Ecto neural progenitor cell (in vitro differentiated cells): Measurements from ENCODE around the gene FTCD.
"Not testable (repeated sequence)": the region's sequence is repeated elsewhere in the genome, so short reads cannot be mapped to it uniquely, and the experiment has no call there.

ENCODE experiments used
- DNase-seq: peaks from one replicate; pipeline ENCODE4 v3.0.0-alpha.2; 2018; ENCODE audit warnings: low spot score

Gene FTCD

GRCh38 chr21:46171996-46172862 is 16.9 kb upstream of the FTCD start:
- peak; percentile 32 for DNase-seq

DNA sequence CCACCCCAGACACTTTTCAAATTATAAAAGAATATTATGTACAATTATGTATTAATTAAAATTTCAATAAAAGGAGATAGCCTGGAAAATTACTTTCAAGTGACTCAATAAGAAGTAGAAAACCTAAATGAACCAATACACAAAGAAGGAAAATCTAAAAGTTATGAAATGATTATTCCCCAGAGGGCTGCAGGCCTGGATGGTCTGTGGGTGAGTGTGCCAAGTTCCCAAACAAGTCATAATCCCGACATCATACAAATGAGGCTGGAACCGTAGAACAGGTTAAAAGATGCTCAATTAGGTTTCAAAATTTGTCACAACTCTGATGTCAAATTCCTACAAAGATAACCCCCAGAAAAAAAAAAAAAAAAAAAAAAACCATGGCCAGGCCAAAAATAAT is 16.2 kb upstream of the FTCD start:
- no peak for DNase-seq

GRCh38 chr21:46170436-46171193 is 15.2 kb upstream of the FTCD start:
- DNase-seq, result not testable (repeated sequence)

DNA sequence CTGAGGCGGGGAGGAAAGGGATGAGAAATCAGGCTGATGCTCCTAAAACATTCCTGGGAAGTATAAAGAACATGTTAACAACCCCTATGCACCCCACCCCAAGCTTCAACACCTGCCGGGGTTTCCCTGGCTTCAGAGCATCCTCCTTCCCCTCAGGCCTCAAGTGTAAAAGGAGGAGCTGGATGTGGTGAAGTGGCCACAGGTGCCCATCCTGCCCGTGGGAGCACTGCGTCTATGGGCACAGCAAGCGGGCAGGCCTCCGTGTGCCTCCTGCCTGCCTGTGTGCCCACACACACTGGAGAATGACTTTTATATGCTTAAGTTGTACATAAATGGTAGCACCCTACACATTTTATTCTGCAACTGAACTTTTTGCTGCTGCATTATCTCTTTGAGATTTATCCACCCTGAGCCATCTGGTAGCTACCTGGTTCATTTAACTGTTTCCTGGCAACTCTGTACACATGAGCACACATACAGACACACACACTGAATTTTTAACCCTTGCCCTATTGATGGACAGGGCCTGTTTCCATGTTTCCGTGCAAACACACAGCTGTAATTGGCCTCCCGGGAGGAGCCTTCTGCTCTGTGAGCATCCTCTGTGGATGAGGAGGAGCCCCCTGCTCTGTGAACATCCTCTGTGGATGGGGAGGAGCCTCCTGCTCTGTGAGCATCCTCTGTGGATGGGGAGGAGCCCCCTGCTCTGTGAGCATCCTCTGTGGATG is 13.4 kb upstream of the FTCD start:
- no peak for DNase-seq

DNA sequence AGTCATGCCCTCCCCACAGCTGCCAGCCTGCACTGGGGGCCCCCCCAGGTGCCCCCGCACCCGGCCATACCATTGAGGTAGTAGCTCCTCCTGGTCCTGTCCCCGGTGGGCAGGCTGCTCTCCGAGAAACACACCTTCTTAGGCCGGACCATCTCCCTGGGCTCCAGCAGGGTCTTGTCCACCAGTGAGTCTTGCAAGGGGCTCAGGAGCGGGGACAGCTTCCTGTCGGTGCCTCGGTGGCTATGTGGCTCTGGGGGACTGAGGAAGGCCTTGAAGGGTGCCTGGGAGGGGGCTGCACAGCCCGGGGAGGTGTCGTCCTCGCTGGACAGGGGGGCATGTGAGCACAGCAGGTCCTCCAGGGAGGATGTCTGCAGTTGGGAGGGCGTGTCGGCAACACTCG is 12.9 kb upstream of the FTCD start:
- DNase-seq, result peak; percentile 35

DNA sequence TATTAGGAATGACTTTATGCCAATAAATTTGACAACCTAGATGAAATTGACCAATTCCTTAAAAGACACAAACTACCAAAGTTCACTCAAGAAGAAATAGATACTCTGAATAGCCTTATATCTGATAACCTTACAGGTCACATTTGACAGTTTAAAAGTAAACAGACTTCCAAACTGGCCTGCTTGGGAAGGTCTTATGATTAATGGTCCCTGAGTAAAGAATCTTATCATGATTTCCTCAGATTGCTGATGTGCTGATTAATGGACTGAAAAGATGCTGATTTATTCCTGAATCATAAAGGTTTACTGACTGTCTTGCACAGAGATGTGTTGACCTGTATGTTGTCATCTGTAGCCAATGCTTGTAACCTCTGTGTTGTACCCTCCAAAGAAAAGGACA is 9.7 kb upstream of the FTCD start:
- no peak for DNase-seq

DNA sequence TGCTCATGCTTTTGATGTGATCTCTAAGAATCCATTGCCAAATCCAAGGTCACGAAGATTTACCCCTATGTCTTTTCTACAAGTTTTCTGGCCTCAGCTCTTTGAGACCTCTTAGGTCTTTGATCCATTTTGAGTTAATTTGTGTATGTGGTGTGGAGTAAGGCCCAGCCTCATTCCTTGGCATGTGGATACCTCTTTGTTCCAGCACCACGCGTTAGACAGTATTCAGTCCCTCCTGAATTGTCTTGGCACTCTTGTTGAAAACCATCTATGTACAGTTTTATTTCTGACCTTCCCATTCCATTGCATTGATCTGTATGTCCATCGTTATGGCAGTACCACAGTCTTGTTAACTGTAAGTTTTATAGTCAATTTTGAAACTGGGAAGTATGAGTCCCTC is 8.0 kb upstream of the FTCD start:
- DNase-seq, result no peak

- peak; percentile 41 for DNase-seq
Measured at GRCh38 chr21:46161633-46162592, 6.5 kb upstream of the FTCD start.

GRCh38 chr21:46160907-46161632 is 5.7 kb upstream of the FTCD start:
- peak; percentile 37 for DNase-seq

DNA sequence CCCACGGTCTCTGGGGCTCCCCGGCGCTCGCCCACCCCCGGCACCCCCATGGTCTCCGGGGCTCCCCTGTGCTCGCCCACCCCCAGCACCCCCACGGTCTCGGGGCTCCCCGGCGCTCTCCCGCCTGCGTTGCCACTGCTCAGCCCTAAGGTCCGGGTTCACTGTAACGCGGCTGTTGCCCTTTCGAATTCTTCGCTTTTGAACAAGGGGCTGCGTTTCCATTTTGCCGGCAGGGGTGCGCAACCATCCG is 5.2 kb upstream of the FTCD start:
- DNase-seq, result peak; percentile 43

- DNase-seq, result peak; percentile 41
Measured at GRCh38 chr21:46159841-46160656, 4.7 kb upstream of the FTCD start.

DNA sequence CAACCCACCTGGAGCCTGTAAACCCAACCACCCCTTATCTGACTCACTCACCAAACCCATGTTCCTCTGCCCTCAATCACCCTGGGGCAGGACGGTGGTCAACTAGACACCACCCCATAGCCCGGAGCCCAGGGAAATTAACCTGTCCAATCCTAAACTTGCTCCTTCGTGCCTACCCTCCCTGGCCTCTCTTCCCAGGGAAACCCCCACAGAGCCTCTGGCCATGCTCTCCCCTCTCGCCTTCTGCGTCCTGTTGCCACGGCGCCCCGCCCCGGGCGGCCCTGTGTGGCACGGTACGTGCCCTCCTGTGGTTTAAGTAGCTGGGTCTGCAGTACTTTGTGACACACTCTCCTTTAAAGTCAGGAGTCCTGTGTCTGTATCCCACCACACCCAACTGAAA is 4.0 kb upstream of the FTCD start:
- DNase-seq, result peak; percentile 43

- DNase-seq, result peak; percentile 36
Measured at GRCh38 chr21:46158666-46159300, 3.4 kb upstream of the FTCD start.

DNA sequence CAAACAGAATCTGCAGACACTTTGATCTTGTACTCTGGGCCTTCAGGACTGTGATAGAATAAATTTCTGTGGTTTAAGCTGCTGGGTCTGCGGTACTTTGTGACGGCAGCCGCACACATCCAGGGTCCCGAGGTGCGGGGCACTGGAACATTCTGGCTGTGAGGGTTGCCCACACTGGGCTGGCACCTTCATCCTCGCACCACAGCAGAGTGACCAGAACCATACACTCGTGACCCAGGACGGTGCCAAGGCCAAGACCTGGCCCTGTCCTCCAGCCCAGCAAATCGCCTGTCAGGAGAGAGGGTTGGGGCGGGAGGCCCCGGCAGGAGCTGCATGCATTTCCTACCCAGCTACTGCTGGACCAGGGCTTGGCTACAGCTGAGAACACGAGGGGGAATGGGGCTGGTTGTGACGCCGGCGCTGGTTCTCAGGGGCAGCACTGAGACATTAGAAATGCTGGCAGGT is 2.6 kb upstream of the FTCD start:
- DNase-seq, result no peak

DNA sequence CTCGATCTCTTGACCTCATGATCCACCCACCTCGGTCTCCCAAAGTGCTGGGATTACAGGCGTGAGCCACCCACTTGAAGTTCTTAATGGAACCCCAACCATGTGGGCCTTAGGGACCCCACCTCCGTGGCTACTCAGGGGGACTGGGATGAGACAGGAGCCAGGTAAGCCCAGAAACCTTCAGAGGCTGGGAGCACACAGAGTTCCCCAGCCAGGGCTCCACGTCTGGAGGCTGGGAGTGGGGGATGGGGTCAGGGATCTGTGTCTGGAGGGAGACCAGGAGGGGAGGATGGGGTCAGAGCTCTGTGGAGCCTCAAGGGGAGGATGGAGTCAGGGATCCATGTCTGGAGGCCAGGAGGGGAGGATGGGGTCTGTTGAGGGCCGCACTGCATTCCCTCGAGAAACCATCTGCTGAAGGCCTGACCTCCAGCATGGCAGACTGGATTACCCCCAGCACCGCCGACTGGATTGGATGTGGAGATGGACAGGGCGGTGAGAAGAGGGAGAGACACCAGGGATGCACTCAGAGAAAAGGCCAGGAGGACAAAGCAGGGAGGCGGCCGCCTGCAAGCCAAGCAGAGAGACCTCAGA is 2.1 kb upstream of the FTCD start:
- peak; percentile 33 for DNase-seq

DNA sequence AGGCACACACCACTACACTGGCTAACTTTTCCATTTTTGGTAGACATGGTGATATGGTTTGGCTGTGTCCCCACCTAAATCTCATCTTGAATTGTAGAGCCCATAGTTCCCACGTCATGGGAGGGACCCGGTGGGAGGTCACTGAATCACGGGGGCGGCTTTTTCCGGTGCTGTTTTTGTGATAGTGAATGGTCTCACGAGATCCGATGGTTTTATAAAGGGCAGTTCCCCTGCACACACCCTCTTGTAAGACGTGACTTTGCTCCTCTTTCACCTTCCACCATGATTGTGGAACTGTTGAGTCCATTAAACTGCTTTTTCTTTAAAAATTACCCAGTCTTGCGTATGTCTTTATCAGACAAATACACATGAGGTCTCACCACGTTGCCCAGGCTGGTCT is 1.3 kb upstream of the FTCD start:
- DNase-seq, result peak; percentile 21

GRCh38 chr21:46156378-46156645 is 933 bp upstream of the FTCD start:
- DNase-seq, result peak; percentile 19

GRCh38 chr21:46154955-46155513 is 345 bp downstream of the FTCD start:
- peak; percentile 48 for DNase-seq
